NK-92 treated with Interleukin-12 subunit alpha and Interleukin-12 subunit beta, amount 100 ng/mL, for 24 hours (cell line): ENCODE measurements around the gene FBXW8.
A peak's percentile ranks its signal among the peaks of the same experiment; 100 is the strongest.
"Not testable (repeated sequence)": the region's sequence is repeated elsewhere in the genome, so short reads cannot be mapped to it uniquely, and the experiment has no call there.

Experiments used
- DNase-seq: peaks from one replicate; lab custom pipeline; 2025; lab: John Stamatoyannopoulos, UW

The FBXW8 gene

DNA sequence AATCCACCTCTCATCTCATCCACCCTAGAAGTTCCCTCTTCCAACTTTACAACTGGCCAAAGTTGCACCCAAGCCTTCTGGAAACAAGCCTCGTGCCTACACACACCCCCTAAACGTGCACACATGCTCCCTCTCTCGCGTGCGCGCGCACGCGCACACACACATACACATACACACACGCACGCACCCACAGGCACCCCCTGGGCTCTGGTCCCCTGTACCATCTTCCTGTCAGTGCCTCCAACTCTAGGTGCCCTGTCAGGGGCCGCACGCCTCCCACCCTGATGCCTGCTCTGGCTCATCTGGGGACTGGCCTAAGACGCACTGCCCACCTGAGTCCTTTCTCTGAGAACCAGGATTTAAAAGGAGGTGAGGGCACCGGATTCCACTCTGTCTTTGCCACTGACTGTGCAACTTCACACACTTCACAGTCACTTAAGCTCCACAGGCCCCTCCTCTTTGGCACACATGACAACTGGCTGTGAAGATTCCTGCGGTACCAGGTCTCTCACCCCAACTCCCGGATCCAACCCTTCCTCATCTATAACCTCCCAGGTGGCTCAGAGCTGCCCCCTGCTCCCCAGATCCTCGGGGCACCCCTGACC lies 142.9 kb downstream of the FBXW8 start:
- no peak for DNase-seq

DNA sequence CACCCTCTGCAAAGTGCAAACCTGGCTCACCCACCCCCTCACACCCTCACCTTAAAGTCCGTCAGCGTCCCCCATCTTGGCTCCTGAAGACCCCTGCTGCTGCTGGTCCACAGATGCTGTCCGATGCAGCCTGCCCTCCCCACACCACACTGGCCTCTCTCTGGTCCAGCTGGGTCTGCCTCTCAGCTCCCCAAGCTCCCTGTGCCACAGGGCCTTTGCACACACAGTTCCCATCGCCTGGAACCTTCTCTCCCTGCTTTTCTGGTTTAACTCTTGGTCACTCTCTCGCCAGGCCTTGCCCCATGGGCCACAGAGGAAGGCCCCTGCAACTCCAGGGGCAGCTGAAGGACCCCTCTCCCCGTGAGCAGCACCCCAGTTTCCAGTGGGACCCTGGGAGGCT lies 143.5 kb downstream of the FBXW8 start:
- DNase-seq: no peak

DNA sequence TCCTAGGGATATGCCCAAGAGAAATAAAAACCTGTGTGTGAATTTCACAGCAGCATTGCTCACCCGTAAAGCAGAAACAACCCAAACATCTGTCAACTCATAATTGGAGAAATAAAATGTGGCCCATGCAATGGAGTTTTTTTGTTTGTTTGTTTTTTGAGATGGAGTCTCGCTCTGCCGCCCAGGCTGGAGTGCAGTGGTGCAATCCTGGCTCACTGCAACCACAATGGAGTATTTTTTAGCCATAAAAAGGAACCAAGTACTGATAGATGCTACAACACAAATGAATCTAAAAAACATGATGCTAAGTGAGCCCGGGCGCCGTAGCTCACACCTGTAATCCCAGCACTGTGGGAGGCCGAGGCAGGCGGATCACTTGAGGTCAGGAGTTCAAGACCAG lies 146.9 kb downstream of the FBXW8 start:
- DNase-seq: not testable (repeated sequence)

DNA sequence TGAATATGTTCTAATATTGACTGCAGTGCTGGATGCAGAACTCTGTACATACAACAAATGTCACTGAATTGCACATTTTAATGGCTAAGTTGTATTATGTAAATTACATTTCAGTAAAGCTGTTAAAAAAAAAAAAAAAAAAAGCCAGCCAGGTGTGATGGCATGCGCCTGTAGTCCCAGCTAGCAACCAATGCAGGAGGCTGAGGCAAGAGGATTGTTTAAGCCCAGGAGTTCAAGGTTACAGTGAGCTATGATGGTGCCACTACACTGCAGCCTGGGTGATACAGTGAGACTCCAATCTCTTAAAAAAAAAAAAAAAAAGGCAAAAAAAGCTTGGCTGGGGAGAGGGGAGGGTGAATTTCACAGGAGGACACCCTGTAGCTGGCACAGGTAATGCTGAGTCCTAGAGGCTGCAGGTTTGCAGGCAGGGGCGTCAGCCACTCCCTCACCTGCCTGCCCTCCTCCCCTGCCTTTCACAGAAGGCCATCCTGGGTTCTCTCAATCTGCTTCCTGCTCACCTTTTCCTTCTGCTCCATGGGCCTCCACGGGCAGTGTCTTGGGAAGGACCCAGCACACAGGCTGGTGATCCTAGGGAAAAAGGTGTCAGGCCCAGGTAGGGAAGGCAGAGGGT lies 147.8 kb downstream of the FBXW8 start:
- no peak for DNase-seq

DNA sequence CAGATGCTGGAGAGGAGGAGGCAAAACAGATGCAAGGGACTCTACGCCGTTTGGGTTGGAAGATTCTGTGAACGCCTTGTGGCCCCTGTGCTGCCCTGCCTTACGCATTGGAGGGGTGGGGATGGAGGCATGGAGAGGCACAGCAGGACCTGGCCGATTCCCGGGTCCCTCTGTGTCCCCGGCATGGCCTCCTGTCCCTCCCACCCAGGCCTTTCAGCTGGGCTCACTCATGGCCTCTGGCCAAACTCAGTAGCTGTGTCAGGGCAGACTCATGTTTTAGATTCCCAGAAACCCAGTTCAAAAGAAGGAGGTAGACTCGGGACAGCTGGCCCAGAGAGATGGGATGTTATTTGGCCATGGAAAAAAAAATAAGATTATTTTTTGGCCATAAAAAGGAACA lies 148.4 kb downstream of the FBXW8 start:
- DNase-seq: no peak

DNA sequence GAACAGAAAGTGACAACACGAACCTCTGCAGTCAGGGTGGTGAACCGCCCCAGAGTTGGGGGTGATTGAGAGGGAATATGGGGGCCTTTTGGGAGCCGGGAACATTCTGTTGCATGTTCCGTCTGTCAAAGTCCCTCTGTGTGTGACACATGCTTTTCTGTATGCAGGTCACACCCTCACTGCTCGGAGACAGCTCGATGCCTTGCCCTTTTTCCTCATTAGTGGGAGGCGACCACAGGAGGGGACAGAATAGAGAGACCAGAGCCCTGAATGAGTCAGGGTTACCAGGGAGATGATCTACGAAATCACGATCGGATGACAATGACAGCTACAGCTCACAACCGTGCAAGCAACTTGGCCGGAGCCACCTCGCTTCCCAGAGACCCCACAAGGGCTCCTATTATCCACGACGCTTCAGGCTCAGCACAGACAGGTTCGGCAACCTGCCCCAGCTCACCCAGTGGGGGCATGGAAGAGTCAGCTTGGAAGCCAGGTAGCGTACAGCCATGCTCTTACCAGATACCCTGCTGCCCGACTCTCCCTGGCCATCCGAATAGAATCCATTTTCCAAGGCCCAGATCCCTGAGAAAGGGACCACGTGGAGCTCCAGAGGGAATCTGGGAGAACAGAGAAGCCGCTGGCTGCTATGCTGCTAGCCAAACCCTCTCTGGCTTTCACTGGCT lies 149.6 kb downstream of the FBXW8 start:
- no peak for DNase-seq

DNA sequence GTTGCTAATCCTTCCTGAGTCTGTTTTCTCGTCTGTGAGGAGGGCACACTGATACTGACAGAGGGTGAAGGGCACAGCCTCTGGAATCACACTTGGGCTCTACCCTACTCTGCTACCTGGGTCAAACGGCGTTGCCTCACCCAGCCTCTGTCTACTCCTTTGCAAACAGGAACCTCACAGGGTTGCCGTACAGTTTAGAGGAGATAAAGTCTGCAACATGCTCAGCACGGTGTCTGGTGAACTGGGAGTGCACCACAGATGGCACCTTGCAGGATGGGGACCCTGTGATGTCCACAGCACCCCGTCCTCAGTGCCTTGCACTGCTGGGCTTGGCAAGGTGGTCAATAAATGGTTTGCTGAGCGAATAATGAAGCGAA lies 150.2 kb downstream of the FBXW8 start:
- no peak for DNase-seq

DNA sequence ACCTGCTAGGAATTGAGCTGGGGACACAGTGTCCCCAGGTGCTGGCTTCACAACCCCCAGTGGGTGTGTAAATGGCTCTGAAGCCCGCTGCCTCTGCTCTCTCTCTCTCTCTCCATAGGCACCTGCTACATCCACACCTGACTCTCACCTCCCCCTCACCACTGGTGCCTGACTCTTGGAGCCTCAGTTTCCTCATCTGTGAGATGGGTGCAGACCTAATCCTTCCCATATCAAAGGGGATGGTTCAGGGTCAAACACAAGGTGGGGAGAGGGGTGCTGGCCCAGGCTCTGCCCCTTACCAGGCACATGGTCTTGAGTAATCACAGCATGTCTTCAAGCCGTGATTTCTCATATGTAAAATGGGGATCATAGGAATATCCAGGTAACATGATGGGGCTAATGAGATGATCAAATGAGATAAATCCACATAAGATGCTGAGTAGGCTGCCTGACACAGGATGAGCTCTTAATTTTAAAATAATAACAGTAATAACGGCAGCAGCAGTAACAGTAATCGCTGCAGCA lies 150.9 kb downstream of the FBXW8 start:
- DNase-seq: no peak

DNA sequence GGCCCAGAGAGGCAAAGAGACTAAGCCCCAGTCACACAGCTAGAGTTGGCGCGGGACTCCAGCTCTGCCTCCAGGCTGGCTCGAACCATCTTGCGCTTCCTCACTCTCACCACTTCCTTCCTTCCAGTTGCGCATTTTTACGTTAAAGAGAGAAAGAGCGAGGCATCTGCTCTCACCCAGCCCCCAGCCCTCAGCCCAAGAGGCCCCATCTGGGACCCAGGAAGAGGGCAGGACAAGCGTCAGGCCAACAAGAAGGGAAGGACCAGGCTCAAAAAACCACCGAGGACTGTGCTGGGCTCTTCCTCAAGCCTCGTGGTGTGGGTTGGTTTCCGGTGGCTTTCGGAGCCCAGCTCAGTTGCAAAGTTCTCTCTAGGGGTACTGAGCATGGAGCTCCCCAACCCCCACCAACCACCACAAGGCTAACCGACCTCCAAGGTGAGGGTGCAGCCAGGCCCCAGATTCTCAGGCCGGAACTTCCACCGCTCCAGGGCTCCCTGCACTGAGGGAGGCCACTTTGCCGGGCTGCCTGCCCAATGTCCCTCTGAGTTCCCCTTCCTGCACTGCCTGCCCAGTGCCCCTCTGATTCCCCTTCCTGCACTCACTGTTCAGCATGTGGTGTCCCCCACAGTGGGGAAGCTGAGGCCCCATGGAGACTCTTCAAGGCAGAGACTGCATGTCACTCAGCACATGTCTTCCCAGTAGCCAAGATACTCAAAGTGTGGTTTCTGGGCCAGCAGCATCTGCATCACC lies 152.6 kb downstream of the FBXW8 start:
- DNase-seq: peak; percentile 79

DNA sequence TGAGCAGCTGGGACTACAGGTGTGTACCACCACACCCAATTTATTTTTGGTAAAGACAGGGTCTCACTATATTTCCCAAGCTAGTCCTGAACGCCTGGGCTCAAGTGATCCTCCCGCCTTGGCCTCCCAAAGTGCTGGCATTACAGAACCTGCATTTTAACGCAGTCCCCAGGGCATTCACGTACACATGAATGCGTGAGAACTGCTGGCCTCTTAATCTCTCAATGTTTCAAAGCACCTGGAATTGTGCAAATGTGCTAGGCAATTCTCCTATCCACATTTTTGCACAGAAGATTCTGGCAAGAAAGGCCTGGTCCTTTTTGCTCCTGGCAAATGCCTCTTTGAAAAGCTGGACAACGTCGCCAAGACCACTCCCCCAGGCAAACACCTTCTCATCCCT lies 153.3 kb downstream of the FBXW8 start:
- DNase-seq: no peak

DNA sequence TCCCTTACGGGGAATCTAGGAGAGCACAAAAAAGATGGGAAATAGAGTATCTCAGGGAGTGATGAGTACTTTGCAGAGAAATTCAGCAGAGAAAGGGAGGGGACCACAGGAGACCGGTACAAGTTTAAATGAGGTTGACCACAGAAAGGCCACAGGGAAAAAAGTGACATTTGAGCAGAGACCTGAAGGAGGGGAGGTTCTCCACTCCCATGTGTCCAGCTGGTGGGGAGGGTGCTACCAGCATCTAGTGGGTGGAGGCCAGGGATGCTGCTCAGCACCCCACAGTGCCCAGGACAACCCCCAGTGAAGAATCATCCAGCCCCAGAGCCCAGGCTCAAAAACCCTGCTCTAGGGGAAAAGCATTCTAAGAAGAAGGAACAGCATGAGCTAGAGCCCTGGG lies 153.8 kb downstream of the FBXW8 start:
- DNase-seq: no peak

DNA sequence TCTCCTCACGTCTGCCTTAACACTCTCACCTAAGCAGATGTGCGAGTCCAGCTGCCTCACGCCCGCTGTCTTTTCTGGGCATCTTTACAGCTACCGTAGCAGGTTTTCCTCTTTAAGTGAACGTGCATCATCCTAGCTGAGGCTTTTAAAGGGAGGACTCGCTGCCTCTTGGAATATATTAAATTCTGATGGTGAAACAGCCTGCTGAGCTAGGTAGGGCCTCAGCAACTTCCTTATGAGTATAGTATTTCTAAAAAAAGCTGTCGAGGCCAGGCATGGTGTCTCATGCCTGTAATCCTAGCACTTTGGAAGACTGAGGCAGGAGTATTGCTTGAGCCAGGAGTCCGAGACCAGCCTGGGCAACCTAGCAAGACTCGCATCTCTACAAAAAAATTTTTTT lies 156.3 kb downstream of the FBXW8 start:
- DNase-seq: no peak

DNA sequence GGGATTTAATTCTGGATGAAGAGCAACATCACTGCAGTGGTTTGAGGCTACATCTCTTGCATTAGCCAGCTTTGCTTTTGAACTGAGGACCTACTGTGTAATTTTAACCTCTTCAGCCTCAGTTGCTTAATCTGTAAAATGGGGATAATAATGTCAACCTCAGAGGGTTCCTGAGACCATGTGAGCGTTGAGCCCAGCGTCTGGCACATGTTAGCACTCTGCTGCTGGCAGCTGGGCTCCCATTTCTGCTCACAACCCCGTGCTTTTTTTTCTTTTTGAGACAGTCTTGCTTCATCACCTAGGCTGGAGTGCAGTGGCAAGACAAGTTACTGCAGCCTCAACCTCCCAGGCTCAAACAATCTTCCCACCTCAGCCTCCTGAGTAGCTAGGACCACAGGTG lies 156.9 kb downstream of the FBXW8 start:
- DNase-seq: no peak

DNA sequence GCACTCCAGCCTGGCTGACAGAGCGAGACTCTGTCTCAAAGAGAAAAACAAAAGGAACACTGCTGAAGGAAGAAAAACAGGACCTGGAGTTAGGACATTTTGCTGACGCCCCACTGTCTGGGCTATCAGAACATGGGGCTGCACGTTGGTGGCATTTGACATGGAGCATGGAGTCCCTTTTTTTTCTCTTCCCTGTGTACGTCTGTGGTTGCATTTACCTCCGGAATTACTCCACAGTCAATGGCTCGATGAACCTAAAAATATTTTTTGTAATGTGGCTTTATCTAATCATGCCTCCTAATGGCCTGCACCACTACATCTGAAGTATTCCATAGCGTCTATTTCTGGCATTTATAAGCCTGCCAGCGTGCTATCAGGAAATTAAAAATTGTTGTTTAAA lies 157.7 kb downstream of the FBXW8 start:
- no peak for DNase-seq

DNA sequence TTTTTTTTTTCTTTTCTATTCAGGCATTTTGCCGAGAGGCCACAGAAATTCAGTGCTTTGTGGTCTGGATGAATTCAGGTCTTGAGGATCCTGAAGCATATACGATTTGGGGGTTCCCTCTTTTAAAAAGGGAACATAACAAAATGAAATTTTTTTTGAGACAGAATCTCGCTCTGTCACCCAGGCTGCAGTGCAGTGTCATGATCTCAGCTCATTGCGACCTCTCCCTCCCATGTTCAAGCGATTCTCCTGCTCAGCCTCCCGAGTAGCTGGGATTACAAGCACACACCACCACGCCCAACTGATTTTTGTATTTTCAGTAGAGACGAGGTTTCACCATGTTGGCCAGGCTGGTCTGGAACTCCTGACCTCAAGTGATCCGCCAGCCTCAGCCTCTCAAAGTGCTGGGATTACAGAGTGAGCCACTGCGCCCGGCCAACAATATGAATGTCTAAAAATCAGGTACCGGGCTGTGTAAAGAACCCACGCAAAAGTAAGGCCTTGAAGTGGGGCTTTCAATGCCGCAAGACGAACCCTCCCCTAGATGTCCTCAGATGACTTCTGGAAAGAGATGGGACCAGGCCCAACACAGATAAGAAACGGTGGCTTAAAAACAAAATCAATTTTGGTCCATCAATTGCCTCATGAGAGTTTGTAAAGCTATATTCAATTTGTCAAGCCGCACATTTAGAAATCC lies 158.5 kb downstream of the FBXW8 start:
- DNase-seq: no peak

DNA sequence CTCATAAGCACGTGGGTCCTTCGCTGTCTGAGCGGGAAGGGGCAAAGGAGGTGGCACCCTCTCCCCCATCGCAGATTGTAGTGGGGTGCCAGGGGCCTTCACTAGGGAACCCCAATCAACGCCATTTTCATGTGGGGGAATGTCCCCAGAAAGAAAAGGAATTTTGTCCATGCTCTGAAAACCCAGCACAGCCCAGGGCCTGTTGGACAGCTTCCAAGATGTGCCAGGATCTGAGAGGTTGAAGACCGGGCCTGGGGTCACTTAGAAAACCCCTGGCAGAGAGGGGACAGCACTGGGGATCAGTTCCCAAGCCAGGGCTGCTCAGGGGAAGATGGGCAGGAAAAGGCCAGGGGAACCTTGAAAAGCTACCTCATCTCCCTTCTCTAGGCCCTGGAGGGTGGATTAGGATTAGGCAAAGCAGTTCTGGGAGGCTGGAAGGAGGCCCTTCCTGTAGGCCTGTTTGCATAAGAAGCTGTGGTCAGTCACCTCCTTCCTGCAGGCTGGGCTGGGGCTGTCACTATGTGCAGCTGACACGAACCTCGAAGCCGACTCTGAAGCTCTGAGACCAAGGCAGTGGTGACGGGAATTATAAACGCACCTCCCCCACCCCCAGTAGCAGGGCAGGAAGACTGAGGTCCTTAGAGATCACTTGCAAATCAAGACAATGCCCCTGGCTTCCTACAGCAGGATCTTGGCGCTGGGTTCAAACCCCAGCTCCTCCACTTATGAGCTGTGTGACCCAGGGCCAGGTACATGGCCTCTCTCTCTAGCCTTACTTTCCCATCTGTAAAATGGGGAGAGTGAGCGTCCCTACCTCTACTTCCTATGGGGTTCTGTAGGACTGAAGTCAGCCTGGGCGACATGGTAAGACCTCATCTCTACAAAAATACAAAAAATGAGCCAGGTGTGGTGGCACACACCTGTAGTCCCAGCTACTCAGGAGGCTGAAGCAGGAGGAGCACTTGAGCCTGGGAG lies 159.5 kb downstream of the FBXW8 start:
- peak; percentile 43 for DNase-seq

DNA sequence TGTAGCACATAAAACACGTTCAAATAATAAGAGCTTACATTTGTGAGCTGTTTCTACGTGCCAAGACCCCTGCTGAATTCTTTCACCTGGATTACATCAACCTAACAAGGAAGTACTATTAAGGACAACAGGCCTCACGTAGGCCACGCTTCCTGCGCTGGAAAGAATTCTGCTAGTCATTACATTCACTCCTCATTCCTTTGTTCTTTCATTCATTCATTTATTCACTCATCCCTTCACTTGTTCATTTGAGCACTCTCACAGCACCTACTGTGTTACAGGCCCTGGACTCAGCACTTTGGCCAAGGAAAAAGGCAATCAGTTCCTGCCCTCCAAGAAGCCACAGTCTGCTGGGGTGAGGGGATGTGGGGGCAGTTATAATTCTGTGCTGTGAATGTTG lies 160.3 kb downstream of the FBXW8 start:
- DNase-seq: no peak

DNA sequence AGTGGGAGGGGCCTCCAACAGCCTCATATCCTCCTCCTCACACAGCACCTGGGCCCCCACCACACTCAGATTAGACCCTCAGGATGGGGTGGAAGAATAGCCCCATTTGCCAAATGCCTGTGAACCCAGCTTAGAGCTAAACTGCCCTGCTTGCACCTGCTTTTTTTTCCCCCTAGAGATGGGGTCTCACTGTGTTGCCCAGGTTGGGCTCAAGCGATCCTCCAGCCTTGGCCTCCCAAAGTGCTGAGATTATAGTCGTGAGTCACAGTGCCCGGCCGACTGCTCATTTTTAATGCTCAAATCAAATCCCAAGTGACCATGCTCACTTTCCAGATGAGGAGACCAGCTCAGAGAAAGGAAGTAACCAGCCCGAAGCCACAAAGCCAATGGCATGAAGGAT lies 161.4 kb downstream of the FBXW8 start:
- no peak for DNase-seq

DNA sequence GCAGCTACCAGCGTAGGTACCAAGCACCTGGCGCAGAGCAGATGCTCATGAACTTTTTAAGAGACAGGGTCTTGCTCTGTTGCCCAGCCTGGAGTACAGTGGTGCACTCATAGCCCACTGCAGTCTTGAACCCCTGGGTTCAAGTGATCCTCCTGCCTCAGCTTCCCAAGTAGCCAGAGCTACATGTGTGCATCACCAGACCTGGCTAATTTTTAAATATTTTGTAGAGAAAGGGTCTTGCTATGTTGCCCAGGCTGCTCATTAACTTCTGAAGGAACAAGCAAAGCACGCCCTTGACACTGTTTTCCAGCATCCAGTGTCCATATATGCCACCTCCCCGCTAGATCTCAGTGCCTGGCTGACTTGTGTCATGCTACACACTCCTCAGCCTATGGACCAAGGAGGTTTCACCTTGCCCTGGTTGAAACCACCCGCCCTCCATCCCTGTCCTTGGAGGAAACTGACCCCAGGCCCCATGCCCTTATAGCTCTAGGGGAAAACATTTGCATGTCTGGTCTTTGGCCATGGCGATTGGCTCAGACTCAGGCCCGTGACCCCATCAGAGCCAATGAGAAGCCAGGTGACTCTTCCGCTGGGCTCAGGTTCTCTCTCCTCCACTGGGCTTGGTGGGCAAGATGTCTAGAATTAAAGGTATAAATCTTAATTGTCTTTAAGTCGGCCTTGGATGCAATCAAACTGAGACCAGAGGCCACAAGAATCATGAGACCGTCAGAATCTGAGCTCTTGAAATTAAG lies 162.2 kb downstream of the FBXW8 start:
- DNase-seq: no peak

DNA sequence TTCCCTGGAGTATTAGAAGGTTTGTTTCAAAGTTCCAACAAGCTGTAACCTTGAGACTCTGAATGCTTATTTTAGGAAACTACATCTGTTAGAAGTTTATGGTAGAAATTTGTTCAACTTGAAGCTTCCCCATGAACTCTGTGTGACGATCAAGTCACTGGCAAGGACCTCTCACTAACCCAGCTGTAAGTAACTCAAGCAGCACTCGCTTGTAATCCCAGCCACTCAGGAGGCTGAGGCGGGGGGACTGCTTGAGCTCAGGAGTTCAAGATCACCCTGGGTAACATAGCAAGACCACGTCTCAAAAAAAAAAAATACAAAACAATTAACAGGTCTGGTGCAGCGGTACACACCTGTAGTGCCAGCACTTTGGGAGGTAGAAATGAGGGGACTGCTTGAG lies 162.9 kb downstream of the FBXW8 start:
- DNase-seq: no peak
